LNCAP (cell line): ENCODE measurements around the gene PAQR9.

Experiments
- CTCF ChIP-seq: fragments of 450-650 bp; IDR thresholded peaks from 2 replicates; pipeline ENCODE4 v1.5.1; 2017; ENCODE audit warnings: mild to moderate bottlenecking

The PAQR9 gene

GRCh38 chr3:142963516-142964448 is at the start of gene PAQR9:
Gene PAQR9, minus strand, starts transcription at chr3:142963674. Its CDS starts 338 bp downstream, at chr3:142963336.
- TF ChIP-seq CTCF = no peak

GRCh38 chr3:143011705-143012104 is 48.2 kb upstream of the PAQR9 start:
- no peak for TF ChIP-seq CTCF

- TF ChIP-seq CTCF = no peak
Measured at GRCh38 chr3:143010024-143010423, 46.5 kb upstream of the PAQR9 start.

GRCh38 chr3:143004823-143005222 is 41.3 kb upstream of the PAQR9 start:
- no peak for TF ChIP-seq CTCF

- TF ChIP-seq CTCF = no peak
Measured at GRCh38 chr3:143002727-143003126, 39.3 kb upstream of the PAQR9 start.

- no peak for TF ChIP-seq CTCF
Measured at GRCh38 chr3:143002083-143002712, 38.7 kb upstream of the PAQR9 start.

GRCh38 chr3:143001369-143002082 is 38.1 kb upstream of the PAQR9 start, which contains the start of gene U2SURP:
Gene U2SURP, plus strand, starts transcription at chr3:143001570. Its CDS starts 59 bp downstream, at chr3:143001629.
- TF ChIP-seq CTCF = no peak
